CD4-positive, alpha-beta T cell treated with Interleukin-6 for 4 hours (primary cell): ENCODE measurements around the gene SYNJ1.
"Not testable (repeated sequence)": the region's sequence is repeated elsewhere in the genome, so short reads cannot be mapped to it uniquely, and the experiment has no call there.

Experiments
- DNase-seq: peaks from one replicate; pipeline ENCODE4 v3.0.0-alpha.2; 2020; ENCODE audit warnings: mixed read lengths

Gene SYNJ1

DNA sequence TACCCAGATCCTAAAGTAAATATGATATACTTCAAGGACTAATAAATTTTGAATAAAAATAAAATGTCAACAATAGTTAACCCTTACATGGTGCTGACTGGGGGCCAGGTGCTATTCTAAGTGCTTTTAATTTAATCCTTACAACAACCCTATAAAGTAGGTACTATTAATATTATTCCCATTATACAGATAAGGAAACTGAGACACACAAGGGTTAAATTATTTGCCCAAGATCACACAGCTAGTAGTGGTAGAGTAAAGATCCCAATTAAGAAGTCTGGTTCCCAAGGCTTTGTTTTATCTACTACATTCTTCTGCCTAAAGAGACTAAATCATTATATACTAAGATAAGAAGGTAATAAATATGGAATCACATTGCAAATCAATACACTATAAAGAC lies 34.2 kb downstream of the SYNJ1 start:
- DNase-seq = no peak

DNA sequence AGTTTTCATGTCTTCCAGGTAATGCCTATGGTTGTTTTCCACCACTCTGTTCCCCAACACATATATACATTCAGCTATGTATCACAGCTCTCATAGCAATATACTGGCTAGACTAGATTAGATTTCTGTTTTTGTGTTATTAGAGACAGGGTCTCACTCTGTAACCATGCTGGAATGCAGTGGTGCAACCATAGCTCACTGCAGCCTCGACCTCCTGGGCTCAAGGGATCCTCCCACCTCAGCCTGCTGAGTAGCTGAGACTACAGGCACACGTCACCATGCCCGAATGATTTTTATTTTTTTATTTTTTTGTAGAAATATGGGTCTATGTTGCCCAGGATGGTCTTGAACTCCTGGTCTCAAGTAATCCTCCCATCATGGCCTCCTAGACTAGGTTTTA lies 37.7 kb downstream of the SYNJ1 start:
- no peak for DNase-seq

GRCh38 chr21:32687643-32688345 lies 40.0 kb downstream of the SYNJ1 start:
- no peak for DNase-seq

DNA sequence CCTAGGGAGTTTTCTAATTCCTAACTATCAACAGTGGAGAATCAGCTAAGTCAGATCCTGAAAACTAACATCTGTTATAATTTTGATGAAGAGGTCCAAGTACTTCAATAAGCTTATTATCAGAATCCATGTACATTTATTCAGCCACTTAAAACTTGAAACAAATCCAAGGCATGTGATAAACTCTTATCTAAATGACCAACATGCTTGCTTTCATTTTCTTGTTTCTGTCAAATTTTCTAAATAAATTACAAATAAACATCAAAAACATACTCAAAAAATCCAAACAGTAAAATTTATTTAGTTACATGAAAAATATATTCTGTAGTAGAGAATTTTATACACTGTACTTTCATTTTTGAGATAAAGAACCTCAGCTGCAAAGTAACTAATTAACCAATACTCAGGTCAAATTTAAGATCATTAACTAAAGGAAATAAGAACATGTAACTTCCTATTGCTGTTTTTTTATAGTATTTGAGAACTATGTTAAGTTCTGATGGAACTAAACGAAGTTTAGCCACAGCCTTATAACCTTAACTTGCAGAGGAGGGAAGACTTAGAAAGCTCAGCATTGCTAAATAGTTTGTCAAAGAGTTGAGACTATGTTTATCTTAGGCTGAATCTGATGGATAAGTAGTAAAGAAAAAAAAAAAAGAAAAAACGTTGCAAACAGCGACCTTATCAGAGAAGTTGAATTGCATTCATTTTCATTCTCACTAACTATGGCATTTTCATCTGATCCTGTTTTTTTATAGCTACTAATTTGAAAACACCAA lies 44.9 kb downstream of the SYNJ1 start:
- no peak for DNase-seq

- no peak for DNase-seq
Measured at GRCh38 chr21:32674731-32675130, 53.1 kb downstream of the SYNJ1 start.

GRCh38 chr21:32674038-32674437 lies 53.8 kb downstream of the SYNJ1 start:
- DNase-seq = no peak

DNA sequence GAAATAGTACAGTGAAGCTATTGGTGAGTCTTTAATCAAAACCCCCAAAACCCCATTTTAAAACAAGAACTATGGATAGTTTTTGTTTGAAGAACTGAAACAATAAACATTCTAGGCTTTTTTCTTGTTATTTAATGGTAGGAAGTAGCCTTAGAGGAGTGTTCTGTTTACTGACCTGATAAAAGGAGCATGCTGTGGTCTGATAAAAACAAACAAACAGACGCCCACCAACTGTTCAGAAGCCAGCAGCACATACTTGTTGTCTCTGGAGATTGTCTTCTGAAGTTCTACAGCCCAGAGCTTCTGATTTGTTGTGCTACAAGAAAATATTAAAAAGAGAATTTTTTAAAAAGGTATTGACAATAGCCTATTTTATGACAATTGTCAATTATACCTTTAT lies 61.6 kb downstream of the SYNJ1 start:
- no peak for DNase-seq

DNA sequence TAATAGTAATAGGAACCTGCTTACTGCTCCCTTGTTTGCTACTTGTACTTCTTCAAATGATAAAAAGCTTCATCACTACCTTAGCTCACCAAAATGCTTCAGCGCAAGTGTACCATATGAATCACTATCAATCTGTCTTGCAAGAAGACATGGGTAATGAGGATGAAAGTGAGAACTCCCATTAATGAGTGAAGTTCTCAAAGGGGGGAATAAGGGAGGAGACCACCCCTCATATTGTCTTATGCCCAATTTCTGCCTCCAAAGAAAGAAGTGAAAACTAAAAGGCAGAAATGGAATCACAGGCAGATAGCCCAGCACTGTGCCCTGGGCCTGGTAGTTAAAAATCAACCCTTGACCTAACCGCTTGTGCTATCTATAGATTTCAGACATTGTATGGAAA lies 63.7 kb downstream of the SYNJ1 start:
- DNase-seq = not testable (repeated sequence)

- DNase-seq = not testable (repeated sequence)
Measured at GRCh38 chr21:32661981-32662380, 65.8 kb downstream of the SYNJ1 start.

- not testable (repeated sequence) for DNase-seq
Measured at GRCh38 chr21:32661026-32661782, 66.6 kb downstream of the SYNJ1 start.

- no peak for DNase-seq
Measured at GRCh38 chr21:32658524-32658923, 69.3 kb downstream of the SYNJ1 start.

- peak; percentile 25 for DNase-seq
Measured at GRCh38 chr21:32653326-32653901, 74.4 kb downstream of the SYNJ1 start.

- DNase-seq = no peak
Measured at GRCh38 chr21:32648165-32648564, 79.6 kb downstream of the SYNJ1 start.

DNA sequence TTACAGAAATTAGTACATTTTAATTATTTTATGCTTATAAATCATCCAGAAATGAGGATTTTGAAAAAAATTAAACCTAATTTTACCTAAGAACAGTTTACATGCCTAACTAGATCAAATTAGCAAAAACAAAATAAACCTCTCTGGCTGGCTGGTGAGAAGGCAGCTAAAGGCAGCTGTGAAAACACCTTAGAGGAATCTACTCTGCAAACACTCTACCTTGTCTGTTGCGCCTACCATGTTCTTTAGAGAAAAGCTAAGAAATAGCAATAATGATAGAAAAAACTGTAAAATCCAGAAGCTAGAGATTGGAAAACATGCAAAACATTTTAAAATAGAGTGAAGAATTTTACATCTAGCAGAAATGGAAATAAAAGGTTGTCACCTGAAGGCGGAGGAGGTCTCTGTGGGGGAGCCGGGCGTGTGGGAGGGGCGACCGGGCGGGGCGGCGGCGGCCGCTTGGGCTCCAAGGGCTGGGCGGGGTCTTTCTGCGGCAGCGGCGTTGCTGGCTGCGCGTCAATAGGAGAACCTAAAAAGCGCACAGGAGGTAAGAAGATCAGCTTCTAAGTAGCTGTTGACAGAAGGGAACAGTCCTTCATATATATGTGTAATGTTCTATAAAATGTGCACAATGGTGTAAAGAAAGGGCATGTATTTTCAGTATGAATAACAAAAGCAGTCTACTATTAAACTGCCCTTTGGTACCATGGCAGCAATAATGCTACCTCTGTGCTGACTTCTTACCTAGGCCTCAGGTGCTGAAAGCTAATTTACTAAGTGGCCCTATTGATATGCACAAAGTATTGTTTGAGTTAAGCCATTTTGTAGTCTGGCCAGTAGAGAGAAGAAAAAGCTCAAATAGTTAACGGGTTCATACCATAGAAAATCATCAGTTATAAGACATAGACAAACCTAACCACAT lies 82.3 kb downstream of the SYNJ1 start:
- no peak for DNase-seq

DNA sequence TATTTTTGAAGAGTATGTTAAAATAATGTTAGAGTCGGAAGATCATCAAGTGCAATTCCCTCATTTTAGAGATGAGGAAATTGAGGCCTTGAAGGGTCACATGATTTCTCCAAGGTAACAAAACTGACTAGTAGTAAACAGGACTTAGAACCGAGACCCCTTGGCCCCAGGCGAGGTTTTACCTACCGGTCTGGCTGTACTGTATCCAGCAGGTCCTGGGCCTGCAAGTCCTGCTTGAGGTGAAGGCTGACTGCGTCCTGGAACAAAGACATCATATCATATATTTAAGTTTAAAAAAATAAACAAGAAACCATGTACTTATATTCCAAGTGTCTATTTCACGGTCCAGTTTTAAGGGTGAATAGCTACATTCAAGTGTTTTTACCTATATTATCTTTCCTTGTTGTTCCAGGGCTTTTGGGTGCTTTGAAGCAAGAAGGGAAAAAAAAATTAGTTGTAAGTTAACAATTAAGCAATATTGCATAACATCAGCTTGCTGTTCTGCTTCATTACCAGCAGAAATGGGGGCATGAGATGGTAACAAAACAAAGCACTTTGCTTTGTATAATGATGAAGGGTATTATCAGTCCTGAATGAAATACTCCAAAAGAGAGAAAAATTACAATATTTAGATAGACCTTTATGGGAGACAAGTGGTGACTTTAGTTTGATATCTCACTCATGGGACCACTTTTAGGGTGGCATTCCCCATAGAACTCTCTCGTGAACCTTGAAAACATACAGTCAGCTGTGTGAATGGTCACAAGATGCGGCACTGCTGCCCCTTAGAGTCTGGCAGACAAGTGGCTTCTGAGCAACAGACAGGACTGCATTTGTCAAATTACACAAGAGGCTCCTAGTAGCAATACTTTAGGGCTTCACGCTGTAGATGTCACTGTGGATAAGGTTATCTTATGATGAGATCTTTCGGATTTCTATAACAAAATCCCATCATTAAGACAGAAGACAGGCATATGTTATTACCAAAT lies 85.8 kb downstream of the SYNJ1 start:
- DNase-seq = no peak

DNA sequence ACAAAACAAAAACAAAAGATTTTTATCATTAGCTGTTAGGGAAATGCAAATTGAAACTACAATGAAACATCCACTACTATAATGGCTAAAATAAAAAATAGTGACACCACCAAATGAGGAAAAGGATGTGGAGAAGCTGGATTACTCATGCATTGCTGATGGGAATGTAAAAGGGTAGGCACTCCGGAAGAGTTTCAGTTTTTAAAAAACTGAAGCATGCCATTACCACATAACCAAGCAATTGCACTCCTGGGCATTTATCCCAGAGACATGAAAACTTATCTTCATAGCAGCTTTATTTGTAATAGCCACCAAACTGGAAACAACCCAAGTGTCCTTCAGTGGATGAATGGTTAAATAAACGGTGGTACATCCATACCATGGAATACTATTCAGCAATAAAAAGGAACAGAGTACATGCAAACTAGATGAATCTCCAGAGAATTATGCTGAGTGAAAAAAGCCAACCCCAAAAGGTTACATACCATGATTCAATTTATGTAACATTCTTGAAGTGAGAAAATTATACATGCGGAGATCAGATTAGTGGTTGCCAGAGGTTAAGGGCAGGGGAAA lies 101.1 kb downstream of the SYNJ1 start:
- no peak for DNase-seq

GRCh38 chr21:32618218-32618617 lies 109.6 kb downstream of the SYNJ1 start:
- DNase-seq = not testable (repeated sequence)

- DNase-seq = no peak
Measured at GRCh38 chr21:32613436-32614043, 114.3 kb downstream of the SYNJ1 start.

DNA sequence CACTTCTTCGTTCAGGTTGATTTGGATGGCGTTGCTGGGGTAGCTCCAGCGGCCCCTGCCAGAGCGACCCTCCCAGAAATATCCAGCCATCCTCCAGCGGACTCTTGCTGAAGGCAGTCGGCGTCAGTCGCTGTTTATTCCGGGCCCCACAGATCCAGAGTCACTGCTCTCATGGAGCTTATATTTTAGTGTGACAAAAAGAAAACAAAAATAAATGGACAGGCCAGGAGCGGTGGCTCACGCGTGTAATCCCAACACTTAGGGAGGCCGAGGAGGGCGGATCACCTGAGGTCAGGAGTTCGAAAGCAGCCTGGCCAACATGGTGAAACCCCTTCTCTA lies 114.8 kb downstream of the SYNJ1 start:
- no peak for DNase-seq
